ENCODE measurements around the gene DMXL2.
"Not testable (repeated sequence)": the region's sequence is repeated elsewhere in the genome, so short reads cannot be mapped to it uniquely, and the experiment has no call there.

Gene DMXL2

DNA sequence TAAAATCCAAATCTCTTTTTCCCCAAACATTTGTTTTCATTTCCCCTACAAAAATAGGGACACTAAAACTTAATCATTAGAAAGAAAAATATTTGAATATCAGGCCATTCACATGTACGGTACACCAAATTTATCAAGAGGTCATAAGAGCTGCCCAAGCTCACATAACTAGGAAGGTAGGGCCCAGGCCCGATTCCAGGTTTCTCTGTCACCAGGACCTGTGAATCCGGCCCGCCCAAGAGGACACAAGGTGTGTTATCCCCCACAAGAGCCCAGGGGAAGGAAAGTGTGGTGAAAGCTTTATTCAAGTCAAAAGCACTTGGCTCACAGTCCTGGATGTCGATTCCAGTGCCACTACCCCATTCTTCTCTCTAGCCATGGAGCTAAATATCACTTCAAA, 130.6 kb downstream of the DMXL2 start:
- no peak for DNase-seq

DNA sequence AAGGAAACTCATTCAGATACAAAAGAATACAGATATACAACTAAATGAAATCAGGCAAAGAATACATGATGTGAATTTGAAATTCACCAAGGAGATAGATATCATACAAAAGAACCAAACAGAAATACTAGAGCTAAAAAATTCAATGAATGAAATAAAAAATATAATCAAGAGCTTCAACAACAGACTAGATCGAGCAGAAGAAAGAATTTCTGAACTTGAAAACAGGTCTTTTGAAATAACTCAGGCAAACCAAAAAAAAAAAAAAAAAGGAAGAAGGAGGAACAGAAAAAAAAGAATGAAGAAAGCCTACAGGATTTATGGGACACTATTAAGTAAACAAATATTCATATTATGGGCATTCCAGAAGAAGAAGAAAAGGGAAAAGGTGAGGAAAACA, 137.8 kb downstream of the DMXL2 start:
- no peak for DNase-seq

DNA sequence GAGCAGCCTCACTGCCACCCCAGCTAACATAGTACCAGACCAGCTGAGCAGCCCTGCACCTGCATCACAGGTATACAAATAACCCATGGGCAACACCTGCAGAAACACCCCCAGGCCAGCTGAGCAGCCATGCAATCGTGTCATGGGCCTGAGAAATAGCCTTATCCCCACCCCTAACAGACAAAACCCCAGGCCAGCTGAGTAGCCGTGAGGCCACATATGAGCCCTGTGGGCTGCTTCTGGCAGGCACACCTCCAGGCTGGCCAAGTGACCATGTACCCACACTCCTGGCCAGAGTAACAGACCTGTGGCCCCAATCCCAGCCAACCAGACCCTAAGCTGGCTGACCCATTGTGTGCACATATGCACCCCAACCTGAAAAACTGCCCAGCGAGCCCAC, 138.6 kb downstream of the DMXL2 start:
- no peak for DNase-seq

DNA sequence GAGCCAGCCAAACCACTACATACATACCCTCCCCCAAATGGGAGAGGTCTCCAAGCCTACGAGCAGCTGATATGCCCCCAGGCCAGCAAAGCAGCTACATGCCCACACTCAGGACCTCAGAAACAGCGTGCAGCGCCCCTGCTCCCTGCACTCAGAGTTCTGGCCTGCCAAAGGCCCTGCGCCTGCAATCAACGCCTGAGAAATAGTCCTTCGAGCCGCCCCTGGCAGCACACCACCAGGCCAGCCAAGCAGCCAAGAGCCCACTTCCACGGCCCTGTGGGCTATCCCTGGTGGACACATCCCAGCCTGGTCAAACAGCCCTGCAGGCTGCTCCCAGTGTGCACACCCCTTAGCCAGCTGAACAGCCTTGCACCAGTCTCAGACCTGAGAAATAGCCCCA, 139.1 kb downstream of the DMXL2 start:
- no peak for DNase-seq

DNA sequence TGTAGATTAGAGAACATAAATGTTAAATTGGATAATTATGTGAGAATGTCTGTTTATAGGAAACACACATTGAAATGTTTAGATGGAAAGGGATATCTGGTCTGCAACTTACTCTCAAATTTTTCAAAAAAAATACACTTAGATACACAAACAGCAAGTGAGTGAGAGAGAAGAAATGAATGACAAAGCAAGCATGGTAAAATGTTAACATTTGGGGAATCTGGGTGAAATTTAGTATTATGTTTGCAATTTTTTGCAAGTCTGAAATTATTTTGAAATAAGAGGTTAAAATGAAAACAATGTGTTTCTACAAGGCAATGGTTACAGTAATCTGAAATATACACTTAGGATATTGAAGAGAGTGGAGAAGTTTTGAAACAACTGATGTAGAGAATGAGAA, 146.8 kb downstream of the DMXL2 start:
- no peak for DNase-seq

DNA sequence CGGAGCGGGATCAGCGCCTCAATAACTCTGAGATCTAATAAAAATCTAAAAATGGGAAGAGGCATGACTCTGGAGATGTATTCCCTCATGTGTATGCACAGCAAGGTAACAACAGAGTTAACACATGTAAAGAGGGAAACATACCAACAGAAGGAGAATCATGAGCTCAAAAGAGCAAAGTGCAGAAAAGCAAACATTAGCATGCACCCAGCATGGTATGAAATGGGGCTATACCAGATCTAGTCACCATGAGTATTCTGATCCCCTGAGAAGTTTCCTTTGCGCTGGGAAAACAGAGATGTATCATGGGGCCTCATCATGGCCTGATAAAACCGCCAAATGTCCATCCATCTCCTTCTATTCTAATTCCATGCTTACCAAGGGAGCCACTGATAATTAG, 152.1 kb downstream of the DMXL2 start:
- DNase-seq: no peak

DNA sequence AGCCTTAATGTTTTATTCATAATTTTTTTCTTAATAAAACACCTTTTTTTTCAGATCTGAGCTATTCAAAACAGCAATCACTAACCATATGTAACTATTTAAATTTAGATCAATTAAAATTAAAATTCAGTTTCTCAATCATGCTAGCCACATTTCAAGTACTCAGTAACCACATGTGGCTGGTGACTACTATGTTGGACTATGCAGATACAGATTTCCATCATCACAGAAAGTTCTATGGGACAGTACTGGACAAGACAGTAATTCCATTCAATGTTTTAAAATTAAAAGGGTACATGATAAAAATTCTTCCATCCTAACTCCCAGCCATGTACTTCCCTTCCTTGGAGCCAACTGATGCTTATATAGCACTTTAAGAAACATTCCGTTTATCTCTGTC, 161.8 kb downstream of the DMXL2 start:
- DNase-seq: no peak

DNA sequence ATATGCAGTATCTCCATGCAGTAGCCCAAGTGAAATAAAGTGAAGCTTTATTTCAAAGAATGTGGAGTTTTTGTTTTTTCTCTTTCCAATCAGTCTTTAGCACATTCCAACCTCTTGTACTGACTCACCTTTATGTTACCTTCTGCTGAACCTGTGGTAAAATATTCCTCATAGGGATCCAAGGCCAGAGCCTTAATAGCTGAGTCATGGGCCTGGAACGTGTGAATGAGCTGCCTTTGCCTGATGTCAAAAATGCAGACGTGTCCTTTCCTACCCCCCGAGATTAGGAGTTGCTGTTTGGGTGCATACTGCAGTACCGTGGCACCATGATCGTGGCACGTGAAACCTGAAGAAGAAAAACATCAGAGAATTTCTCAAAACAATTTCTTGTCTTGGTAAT, 172.6 kb downstream of the DMXL2 start:
- no peak for DNase-seq

DNA sequence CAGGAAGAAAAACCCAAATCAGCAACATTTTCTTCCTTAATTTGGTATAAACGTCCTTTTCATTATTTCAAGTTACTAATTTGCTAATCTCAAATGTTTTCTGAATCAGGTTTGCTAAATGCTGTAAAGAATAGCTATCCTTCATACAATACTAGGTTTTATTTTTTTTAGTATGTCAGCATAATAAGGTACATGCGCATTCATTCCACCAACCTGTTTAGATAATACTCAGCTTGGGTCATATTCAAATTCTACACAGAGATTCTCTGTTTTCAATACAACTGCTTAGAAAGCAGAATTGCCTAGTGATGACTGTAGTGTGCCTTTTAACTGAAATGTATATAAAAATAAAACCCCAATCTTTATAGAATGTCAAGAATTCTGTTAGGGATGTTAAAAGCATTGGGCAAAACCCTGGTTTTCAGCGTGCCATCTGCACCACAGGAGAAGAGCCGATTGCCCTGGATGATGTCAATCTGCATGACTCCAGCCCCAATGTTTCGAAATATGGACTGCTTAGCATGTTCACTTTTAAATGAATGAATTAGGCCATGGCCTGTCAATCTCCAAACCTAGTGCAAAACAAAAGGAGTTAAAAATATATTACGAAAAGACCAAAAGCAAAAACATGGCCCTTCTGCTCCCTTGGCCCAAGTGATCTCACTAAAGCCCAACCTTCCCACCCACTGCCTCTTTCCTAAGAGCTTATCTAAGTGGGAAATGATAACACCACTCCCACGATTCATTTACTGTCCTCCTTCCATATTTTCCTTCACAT, 173.8 kb downstream of the DMXL2 start:
- no peak for DNase-seq

DNA sequence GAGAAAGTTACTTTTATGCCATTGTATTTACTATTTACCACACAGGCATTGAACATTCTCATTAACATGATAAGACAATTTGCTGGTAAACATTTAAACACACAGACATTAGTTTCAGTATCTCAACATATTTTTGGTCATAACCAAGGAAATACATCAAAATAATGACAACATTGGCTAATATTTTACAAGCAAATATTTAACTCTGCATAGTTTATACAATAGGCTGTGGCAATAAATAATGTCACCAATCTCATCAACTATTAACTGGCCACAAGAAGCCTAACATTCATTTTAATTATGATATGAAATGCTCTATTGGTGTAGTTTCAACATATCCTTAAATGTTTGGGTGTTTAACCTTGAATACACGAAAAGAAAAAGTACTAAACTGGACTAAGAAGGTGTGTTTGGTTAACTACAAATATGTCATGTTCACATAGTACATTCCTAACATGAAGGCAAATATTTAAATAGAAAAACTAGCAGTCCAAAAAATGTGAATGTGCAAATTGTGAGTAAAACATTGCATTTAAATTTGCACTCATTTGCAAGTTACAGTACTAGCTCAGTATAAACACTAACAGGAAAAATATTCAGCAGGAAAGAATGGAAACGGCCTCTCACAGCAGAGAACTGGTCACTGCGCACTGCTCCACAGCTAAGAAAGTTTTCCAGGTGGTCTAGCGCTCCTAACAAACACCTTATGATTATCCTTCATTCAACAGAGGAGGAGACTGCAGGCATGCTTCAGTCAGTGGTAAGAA, 174.5 kb downstream of the DMXL2 start:
- no peak for DNase-seq

DNA sequence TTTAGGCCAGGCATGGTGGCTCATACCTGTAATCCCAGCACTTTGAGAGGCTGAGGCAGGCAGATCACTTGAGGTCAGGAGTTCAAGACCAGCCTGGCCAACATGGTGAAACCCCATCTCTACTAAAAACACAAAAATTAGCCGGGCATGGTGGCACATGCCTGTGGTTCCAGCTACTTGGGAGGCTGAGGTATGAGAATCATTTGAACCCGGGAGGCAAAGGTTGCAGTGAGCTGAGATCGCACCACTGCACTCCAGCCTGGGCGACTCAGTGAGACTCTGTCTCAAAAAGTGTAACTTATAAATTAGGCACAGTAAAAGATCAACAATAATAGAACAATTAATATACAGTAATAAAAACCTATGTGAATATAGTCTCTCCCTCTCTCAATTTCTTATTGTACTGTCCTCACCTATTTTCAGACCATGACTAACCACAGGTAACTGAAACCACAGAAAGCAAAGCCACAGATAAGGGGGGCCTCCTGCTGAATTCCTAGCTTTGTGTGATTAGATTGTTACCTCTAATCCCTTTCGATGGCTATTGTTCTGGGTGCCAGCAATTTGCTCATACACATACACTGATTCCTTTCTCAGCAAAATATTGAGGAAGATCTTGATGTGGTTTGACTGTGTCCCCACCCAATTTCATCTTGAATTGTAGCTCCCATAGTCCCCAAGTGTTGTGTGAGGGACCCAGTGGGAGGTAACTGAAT, 176.4 kb downstream of the DMXL2 start:
- not testable (repeated sequence) for DNase-seq

DNA sequence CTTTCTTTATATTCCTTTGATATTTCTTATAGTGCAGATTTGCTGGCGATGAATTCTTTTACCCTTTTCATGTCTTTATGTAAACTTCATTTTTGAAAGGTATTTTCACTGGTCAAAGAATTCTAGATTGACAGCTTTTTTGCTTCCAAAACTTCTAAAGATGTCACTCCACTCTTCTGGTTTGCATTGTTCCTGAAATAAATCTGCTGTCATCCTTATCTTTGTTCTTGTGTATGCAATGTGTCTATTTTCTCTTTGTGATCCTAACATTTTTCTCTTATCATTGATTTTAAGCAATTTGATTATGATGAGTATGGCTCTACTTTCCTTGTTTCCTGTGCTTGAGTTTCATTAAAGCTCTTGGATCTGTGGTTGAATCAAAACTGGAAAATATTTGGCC, 177.8 kb downstream of the DMXL2 start:
- no peak for DNase-seq

DNA sequence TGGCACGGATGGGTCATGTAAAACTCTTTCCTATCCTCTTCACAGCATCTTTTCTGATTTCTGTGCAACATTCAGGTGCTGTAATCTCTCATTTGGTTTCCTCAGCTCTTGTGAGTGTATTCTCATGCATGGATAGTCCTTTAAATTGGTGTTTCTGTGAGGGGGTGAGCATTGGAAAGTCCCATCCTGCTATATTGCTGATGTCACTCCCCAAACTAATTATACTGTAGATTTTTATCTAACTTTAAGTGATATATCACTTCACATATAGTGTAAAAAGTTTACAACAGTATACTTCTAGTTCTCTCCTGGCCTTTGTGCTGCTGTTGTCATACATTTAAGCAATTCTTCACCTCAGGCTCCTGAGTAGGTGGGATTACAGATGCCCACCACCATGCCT, 178.5 kb downstream of the DMXL2 start:
- no peak for DNase-seq

DNA sequence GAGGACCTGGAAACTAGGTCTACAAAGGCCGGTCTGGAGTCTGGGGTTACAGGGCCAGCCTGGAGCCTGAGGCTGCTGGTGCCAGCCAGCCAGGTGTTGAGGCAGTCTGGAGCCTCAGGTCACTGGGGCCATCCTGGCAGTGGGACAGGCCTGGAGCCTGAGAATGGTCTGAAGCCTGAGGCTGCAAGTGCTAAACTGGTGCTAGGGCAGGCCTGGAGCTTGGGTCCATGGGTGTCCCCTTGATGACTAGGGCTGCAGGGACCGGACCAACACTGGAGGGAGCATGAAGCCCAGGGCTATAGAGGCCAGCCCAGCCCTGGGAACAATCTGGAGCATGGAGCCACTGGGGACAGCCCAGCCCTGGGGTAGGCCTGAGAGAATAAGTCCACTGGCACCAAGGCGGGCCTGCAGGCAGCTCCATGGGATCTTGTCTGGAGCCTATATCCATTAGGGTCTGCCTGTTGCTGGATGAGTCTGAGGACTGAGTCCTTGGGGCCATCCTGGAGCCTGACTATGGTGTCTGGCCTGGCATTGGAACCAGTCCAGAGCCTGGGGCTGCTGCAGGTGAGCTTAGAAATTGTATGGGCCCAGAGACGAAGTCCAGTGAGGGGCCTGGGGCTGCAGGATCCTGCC, 179.2 kb downstream of the DMXL2 start:
- DNase-seq: no peak

DNA sequence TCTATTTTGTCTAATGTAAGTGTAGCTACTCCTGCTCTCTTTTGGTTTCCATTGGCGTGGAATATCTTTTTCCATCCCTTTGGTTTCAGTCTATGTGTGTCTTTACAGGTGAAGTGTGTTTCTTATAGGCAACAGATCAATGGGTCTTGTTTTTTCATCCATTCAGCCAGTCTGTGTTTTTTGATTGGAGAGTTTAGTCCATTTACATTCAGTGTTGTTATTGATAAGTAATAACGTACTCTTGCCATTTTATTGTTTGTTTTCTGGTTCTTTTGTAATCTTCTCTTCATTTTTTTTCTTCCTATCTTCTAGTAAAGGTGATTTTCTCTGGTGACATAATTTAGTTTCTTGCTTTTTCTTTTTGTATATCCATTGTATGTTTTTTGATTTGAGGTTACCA, 184.0 kb downstream of the DMXL2 start:
- DNase-seq: no peak

DNA sequence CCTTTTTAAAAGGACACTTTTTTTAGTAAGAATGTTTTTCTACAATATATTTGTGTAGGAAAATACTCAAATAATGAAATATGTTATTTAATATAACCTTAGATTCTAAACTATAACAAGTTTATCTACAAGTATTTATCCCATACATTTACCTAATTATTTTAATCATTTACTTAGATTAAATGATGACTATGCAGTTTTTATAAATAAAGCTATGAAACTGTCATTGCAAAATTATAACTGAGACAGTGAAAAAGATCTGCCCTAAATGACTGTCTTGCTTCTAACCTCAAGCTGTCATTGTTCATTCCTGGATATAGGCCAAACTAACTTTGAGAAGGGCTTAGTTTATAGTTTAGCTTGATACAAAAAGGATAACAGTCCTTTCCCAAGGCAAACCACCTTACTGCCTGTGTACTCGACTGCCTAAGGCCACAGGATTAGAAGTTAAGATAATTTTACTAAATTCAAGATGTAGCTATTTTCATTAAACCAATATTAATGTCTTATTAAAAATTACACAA, 197.0 kb downstream of the DMXL2 start:
- no peak for DNase-seq

DNA sequence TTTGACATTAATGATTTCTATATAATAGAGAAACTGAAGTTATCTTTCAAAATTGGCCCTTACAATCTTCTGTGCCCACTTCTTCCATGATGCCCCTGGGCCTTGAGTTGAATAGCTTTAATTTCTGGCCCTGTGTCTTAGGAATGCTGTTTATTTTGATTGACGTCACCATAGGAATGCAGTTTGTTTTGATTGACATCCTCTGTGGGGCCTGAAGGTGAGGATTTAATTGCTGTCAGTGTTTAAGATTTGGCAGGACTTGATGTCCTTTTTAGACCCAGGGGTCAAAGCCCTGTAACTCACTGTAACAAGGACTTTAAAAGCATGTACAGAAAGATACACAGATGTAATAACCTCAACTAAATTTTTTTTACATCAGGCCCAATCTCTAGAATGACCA, 197.8 kb downstream of the DMXL2 start:
- no peak for DNase-seq

DNA sequence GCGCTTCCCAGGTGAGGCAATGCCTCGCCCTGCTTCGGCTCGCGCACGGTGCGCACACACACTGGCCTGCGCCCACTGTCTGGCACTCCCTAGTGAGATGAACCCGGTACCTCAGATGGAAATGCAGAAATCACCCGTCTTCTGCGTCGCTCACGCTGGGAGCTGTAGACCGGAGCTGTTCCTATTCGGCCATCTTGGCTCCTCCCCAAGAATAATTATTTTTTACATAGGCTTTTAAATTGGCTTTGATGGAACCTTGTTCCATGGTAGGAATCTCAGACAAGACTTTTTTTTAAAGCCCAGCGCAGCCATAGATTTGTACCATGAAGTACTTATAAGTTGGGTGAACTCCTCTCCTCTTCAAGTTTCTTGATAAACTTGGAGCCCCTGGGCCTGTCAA, 199.5 kb downstream of the DMXL2 start:
- DNase-seq: not testable (repeated sequence)

DNA sequence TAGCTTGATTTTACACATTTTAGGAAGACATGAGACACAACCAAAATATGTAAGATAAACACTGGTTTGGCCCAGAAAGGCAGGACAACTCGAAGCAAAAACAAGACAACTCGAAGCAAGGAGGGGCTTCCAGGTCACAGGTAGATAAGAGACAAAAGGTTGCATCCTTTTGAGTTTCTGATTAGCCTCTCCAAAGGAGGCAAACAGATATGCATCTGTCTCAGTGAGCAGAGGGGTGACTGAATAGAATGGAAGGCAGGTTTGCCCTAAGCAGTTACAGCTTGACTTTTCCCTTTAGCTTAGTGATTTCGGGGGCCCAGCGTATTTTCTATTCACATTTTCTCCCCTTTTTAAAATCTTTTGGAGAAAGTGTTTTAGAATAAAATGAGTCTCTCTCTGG, 206.4 kb downstream of the DMXL2 start:
- no peak for DNase-seq

DNA sequence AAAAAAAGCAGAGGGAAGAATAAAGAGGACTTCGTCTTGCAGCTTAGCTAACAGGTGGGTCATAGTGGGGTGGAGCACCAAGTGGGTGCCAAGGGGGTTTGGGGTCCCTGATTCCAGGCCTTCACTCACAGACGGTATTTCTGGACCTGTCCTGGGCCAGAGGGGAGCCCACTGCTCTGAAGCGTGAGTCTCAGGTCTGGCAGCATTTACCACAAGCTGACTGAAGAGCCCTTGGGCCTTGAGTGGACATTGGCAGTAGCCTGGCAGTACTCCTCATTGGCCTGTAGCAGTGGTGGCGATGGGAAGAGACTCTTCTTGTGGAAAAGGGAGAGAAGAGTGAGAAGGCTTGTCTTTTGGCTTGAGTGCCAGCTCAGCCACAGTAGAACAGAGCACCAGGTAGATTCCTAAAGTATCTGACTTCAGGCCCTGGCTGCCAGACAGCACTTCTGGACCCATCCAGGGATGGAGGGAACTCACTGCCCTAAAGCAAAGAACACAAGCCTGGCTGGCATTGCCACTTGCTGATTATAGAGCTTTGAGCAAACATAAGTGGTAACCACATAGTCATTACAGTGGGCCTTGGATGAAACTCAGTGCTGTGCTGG, 208.2 kb downstream of the DMXL2 start:
- DNase-seq: no peak

DNA sequence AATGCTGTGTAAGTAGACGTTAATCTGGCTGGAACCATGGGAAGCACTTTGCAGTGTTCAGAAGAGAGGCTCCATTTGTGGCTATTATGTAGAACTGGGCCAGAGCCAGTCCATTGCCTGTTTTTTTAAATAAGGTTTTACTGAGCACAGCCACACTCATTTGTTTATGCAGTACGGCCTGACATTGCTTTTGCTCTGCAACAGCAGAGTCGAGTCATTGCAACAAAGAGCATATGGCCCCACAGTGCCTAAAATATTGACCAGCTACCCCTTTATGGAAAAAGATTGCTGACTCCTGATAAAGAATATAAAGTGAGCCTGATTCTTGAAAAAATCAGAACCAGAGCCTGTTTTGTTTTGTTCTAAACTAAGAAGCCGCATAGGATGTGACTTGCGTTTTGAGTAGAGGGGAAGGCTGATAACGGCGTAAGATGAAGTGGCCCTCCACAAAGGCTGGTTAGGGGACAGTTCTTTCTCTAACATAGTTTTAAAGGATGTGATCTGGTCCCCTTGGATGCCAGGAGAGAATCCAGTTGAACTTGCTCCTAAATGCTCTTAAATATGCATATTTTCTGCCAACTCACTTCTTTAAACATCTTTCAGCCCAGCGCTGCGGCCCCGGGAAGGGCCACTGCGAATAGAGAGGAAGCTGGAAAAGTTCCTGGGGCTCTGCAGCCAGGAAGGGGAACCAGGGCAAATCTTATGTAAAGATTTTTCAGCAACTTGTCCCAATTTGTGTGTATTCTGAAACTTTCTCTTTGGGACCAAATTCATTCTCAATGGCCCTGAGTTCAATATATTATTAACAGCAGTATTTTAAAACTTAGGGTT, 216.7 kb downstream of the DMXL2 start:
- no peak for DNase-seq
